HepG2 (cell line): ENCODE data around the gene ZNFX1. TPM values are rescaled to one million over a fixed set of nuclear protein-coding genes. Genes with fewer than 3 reads are reported as not detected.
A peak's percentile ranks its signal among the peaks of the same experiment; 100 is the strongest.

Experiments used
- ADNP ChIP-seq: sonication (generic); formaldehyde crosslinking; IDR thresholded peaks from 2 replicates; pipeline ENCODE4 v1.4.0; 2020; ENCODE audit warnings: missing genetic modification reagents
- CTCF ChIP-seq: sonication (generic); formaldehyde crosslinking; IDR thresholded peaks from 2 replicates; pipeline ENCODE4 v1.5.0; 2020; ENCODE audit warnings: mild to moderate bottlenecking, missing genetic modification reagents, moderate library complexity
- ETV5 ChIP-seq: IDR thresholded peaks from 2 replicates; pipeline ENCODE4 v1.6.1; 2018; ENCODE audit warnings: missing biosample characterization, missing genetic modification reagents, inconsistent platforms, borderline replicate concordance
- HNF1B ChIP-seq: sonication (generic); formaldehyde crosslinking; IDR thresholded peaks from 2 replicates; pipeline ENCODE4 v1.5.1; 2020; ENCODE audit warnings: mild to moderate bottlenecking, moderate library complexity, missing genetic modification reagents
- JDP2 ChIP-seq: sonication (generic); formaldehyde crosslinking; IDR thresholded peaks from 2 replicates; pipeline ENCODE4 v1.8.1; 2022; ENCODE audit warnings: missing genetic modification reagents, borderline replicate concordance
- MAFF ChIP-seq: IDR thresholded peaks from 2 replicates; pipeline ENCODE4 v1.6.1; 2011; ENCODE audit warnings: low read depth, low read length, improper control_type of control experiment
- MAFK ChIP-seq, 2 experiments: IDR thresholded peaks in 1 of 2; conservative IDR thresholded peaks in 1 of 2; 2 replicates each; pipeline ENCODE4 v1.6.1; 2011; ENCODE audit warnings: improper control_type of control experiment in 2 of 2, low read length in 2 of 2
- MAZ ChIP-seq, 2 experiments: sonication (generic) in 1 of 2; formaldehyde crosslinking in 1 of 2; IDR thresholded peaks; 2 replicates each; pipeline versions ENCODE4 v1.5.0 to v1.6.1; 2012 to 2020; ENCODE audit warnings: low read depth in 2 of 2, mild to moderate bottlenecking in 2 of 2, borderline replicate concordance in 1 of 2, improper control_type of control experiment in 1 of 2, low read length in 1 of 2, missing genetic modification reagents in 1 of 2, moderate library complexity in 1 of 2
- MZF1 ChIP-seq: sonication (generic); formaldehyde crosslinking; IDR thresholded peaks from 2 replicates; pipeline ENCODE4 v1.8.1; 2023; ENCODE audit warnings: mild to moderate bottlenecking, missing genetic modification reagents, borderline replicate concordance
- NFE2 ChIP-seq: sonication (generic); formaldehyde crosslinking; IDR thresholded peaks from 2 replicates; pipeline ENCODE4 v1.4.0; 2020; ENCODE audit warnings: missing genetic modification reagents
- NFE2L2 ChIP-seq: fragments of 150-350 bp; IDR thresholded peaks from 2 replicates; pipeline ENCODE4 v1.6.1; 2014; ENCODE audit warnings: low read length
- STAG1 ChIP-seq: sonication (generic); formaldehyde crosslinking; IDR thresholded peaks from 2 replicates; pipeline ENCODE4 v1.4.0; 2020; ENCODE audit warnings: missing genetic modification reagents
- ZHX1 ChIP-seq: sonication (generic); formaldehyde crosslinking; IDR thresholded peaks from 2 replicates; pipeline ENCODE4 v1.8.1; 2022; ENCODE audit warnings: low read depth, mild to moderate bottlenecking, missing genetic modification reagents
- polyA plus RNA-seq, 8 experiments: library from polyadenylated mRNA; depleted of rRNA in 3 of 8; stranded (reverse) in 7 of 8; unstranded in 1 of 8; fragments of >200 nt; fragmentation: Illumina TruSeq in 4 of 8; extraction: Trizol in 4 of 8; gene quantifications; 2 replicates each; pipeline versions ENCODE4 v1.2.1 to v1.2.3, GENCODE V29; 2011 to 2016; ENCODE audit warnings: low read depth in 4 of 8, missing spikeins in 1 of 8, mixed read lengths in 1 of 8; ENCODE audit not compliant: insufficient read depth in 1 of 8
- total RNA-seq, 5 experiments: library from RNA; depleted of rRNA; stranded (reverse); fragments of >200 nt; fragmentation: Illumina TruSeq; extraction: Trizol; gene quantifications; 2 replicates each; pipeline ENCODE4 v1.2.3, GENCODE V29; 2016; ENCODE audit warnings: low read depth in 1 of 5

The ZNFX1 gene
- total and polyA plus RNA-seq, 2 of the 13 experiments (the other 11 are each of a cell fraction or from before 2014, with no cell fraction given) = 2.9 to 11.1 TPM

GRCh38 chr20:49323622-49324238 is 45.9 kb upstream of the ZNFX1 start (continued):
- TF ChIP-seq ADNP (CRISPR knock-in tag) (no peak), NFE2 (CRISPR knock-in tag) (peak; percentile 53; the same call in 1 of the 2 replicates), MAFK (conservative IDR thresholded peaks at IDR 0.05 in 1 of 2, IDR thresholded peaks at IDR 0.05 in 1 of 2; ENCODE audit: low read length in 2 of 2) (peak; percentile 74 to 84), MZF1 (CRISPR knock-in tag) (no peak), NFE2L2 (peak; percentile 7; the same call in 1 of the 2 replicates), ETV5 (CRISPR knock-in tag) (peak; percentile 14; the same call in 1 of the 2 replicates), MAZ (IDR thresholded peaks at IDR 0.05; ENCODE audit: borderline replicate concordance, low read depth, low read length) (no peak), MAZ (CRISPR knock-in tag; IDR thresholded peaks at IDR 0.05; ENCODE audit: low read depth) (no peak), STAG1 (CRISPR knock-in tag) (peak; percentile 61), CTCF (peak; percentile 64), MAFF (peak; percentile 80), HNF1B (CRISPR knock-in tag) (0 out of 2 replicates have a peak, but pooled peaks have one; percentile 19), JDP2 (CRISPR knock-in tag) (no peak), ZHX1 (0 out of 2 replicates have a peak, but pooled peaks have one; percentile 55)
- TF ChIP-seq, all 625 proteins: peak for 12
